Spleen (tissue), 11 donors: ENCODE measurements around the gene G6PC3. TPM values are rescaled to one million over a fixed set of nuclear protein-coding genes. Genes with fewer than 3 reads are reported as not detected.
"Not testable (repeated sequence)": the region's sequence is repeated elsewhere in the genome, so short reads cannot be mapped to it uniquely, and the experiment has no call there.

Experiments used
- DNase-seq: peaks from one replicate; pipeline ENCODE4 v3.0.0-alpha.2; 2020
- H3K27ac ChIP-seq, 8 donors: fragments of 200-600 bp; sonication (generic) in 7 of 8; 1 replicate in 4 of 8; 2 replicates in 4 of 8; pipeline versions ENCODE4 v1.5.0 to v1.8.0; 2016 to 2021; ENCODE audit warnings: inconsistent platforms in 4 of 8, mild to moderate bottlenecking in 4 of 8, moderate library complexity in 1 of 8
- H3K27me3 ChIP-seq, 7 donors: fragments of 200-600 bp; sonication (generic) in 6 of 7; replicated peaks in 1 of 7; 1 replicate in 4 of 7; 2 replicates in 3 of 7; pipeline versions ENCODE4 v1.5.0 to v1.8.0; 2016 to 2021; ENCODE audit warnings: inconsistent platforms in 3 of 7, mild to moderate bottlenecking in 1 of 7
- H3K36me3 ChIP-seq, 6 donors: fragments of 200-600 bp; sonication (generic) in 5 of 6; 1 replicate in 4 of 6; 2 replicates in 2 of 6; pipeline versions ENCODE4 v1.5.0 to v1.8.0; 2016 to 2021; ENCODE audit warnings: inconsistent platforms in 2 of 6
- H3K4me1 ChIP-seq, 6 donors: fragments of 200-600 bp; sonication (generic) in 5 of 6; 1 replicate in 3 of 6; 2 replicates in 3 of 6; pipeline versions ENCODE4 v1.5.0 to v1.8.0; 2016 to 2021; ENCODE audit warnings: inconsistent platforms in 3 of 6
- H3K4me3 ChIP-seq, 8 donors: fragments of 200-600 bp; sonication (generic) in 7 of 8; 1 replicate in 4 of 8; 2 replicates in 4 of 8; pipeline versions ENCODE4 v1.5.0 to v1.8.0; 2016 to 2021; ENCODE audit warnings: inconsistent platforms in 4 of 8, mild to moderate bottlenecking in 4 of 8, moderate library complexity in 2 of 8
- H3K9me3 ChIP-seq, 8 donors: fragments of 200-600 bp; sonication (generic) in 7 of 8; 1 replicate in 4 of 8; 2 replicates in 4 of 8; pipeline versions ENCODE4 v1.5.0 to v1.8.0; 2016 to 2021; ENCODE audit warnings: inconsistent platforms in 4 of 8
- CTCF ChIP-seq, 11 experiments: fragments of 200-600 bp in 7 of 11; fragments of 450-650 bp in 4 of 11; sonication (generic) in 4 of 11; IDR thresholded peaks in 8 of 11; conservative IDR thresholded peaks in 3 of 11; 1 replicate in 7 of 11; 2 replicates in 4 of 11; pipeline versions ENCODE4 v1.4.0 to v1.8.0; 2016 to 2021; ENCODE audit warnings: antibody characterized with exemption in 11 of 11, inconsistent platforms in 4 of 11, mild to moderate bottlenecking in 1 of 11
- POLR2A ChIP-seq, 3 donors: fragments of 450-650 bp; IDR thresholded peaks; one replicate each; pipeline ENCODE4 v1.5.1; 2017; ENCODE audit warnings: antibody characterized with exemption in 3 of 3, mild to moderate bottlenecking in 1 of 3
- POLR2AphosphoS5 ChIP-seq, 3 donors: sonication (generic); formaldehyde crosslinking; IDR thresholded peaks; one replicate each; pipeline ENCODE4 v1.5.1; 2017; ENCODE audit warnings: antibody characterized with exemption in 3 of 3
- WGBS, 5 donors: extraction: QIAGEN DNeasy Blood & Tissue Kit in 3 of 5; methylation state at CpG; one replicate each; pipeline versions ENCODE4 v1.1.5 to v1.1.7; 2013 to 2018; 5-methylcytosine and 5-hydroxymethylcytosine counted together
- intact Hi-C: fragments of 100-400 bp; cut with DNase I; formaldehyde crosslinking; loops from one replicate; pipeline ENCODE4 v1.15.0; 2023; ENCODE audit warnings: low total_unique reads
- polyA plus RNA-seq, 3 donors: library from polyadenylated mRNA; stranded (reverse); fragments of 200-250 nt; gene quantifications; one replicate each; pipeline ENCODE4 v1.2.1, GENCODE V29; 2013
- total RNA-seq, 7 donors: library from RNA; depleted of rRNA in 3 of 7; stranded (reverse); fragments of >200 nt in 3 of 7; fragmentation: NEBNext Ultra II Directional in 4 of 7; extraction: Animal tissue kit (Norgen Biotek cat#: 25700) in 4 of 7; gene quantifications; one replicate each; pipeline versions ENCODE4 v1.1.0 to v1.2.1, GENCODE V29; 2016 to 2021
- donor health status: healthy with polysubstance abuse.
- donor health status: DM: no; HTN: no; CAD: no; lungs with moderate emphysema.
- donor health status: DM: no; HTN: no; CAD: no.
- donor health status: Bipolar disorder and iron deficiency.
- donor health status: healthy.
- donor health status: DM: no; HTN: no; CAD: no.
- donor health status: DM: yes; HTN: yes; CAD: no.

G6PC3 gene
- total and polyA plus RNA-seq, 10 donors: 24.9 to 49.2 (median 37.3) TPM

- H3K27me3 ChIP-seq: no peaks in the 10 kb centered on the region
- peaks cover 3 to 85% (median 51%) of the 10 kb centered on the region in 6 donors for H3K36me3 ChIP-seq
- 53 to 70% (median 58%) methylated on average over 3 of the region's 3 CpGs for WGBS, 5 donors
- DNase-seq: no peak
- no peaks in the 10 kb centered on the region for H3K9me3 ChIP-seq
- peaks cover 0 to 11% (median 0%) of the 10 kb centered on the region in 6 donors for H3K4me1 ChIP-seq
- H3K27ac ChIP-seq: peak overlapping the region in 1 of 8 donors; percentile 37
- TF ChIP-seq POLR2A (IDR thresholded peaks at IDR 0.05) (no peak), CTCF (IDR thresholded peaks at IDR 0.05 in 8 of 11, conservative IDR thresholded peaks at IDR 0.05 in 3 of 11) (no peak), POLR2AphosphoS5 (IDR thresholded peaks at IDR 0.05) (no peak)
- intact Hi-C loops: no loop called here
- no peak overlapping the region for H3K4me3 ChIP-seq
Observed at GRCh38 chr17:44033861-44034408, 36.6 kb upstream of the G6PC3 start.

GRCh38 chr17:44034688-44035087, 35.8 kb upstream of the G6PC3 start:
- Histone ChIP-seq H3K36me3 (peaks cover 3 to 85% (median 54%) of the 10 kb centered on the region in 6 donors), H3K4me1 (peaks cover 0 to 11% (median 0%) of the 10 kb centered on the region in 6 donors)
- H3K27me3 ChIP-seq, DNase-seq, H3K9me3 ChIP-seq, H3K4me3 ChIP-seq, H3K27ac ChIP-seq, intact Hi-C loops: not testable (repeated sequence)
- WGBS, 5 donors: no CpG with 5 or more reads among the region's 3 CpGs

GRCh38 chr17:44037471-44037870, 33.1 kb upstream of the G6PC3 start:
- intact Hi-C loops: no loop called here
- Histone ChIP-seq H3K27ac (no peak overlapping the region), H3K27me3 (no peaks in the 10 kb centered on the region), H3K36me3 (peaks cover 3 to 65% (median 47%) of the 10 kb centered on the region in 6 donors), H3K4me3 (no peak overlapping the region), H3K4me1 (peaks cover 0 to 29% (median 14%) of the 10 kb centered on the region in 6 donors), H3K9me3 (no peaks in the 10 kb centered on the region)
- WGBS, 5 donors: 94 to 100% (median 98%) methylated on average over 2 of the region's 2 CpGs
- no peak for DNase-seq
- TF ChIP-seq CTCF (IDR thresholded peaks at IDR 0.05 in 8 of 11, conservative IDR thresholded peaks at IDR 0.05 in 3 of 11): no peak
- no peak for TF ChIP-seq POLR2AphosphoS5 (IDR thresholded peaks at IDR 0.05)
- no peak for TF ChIP-seq POLR2A (IDR thresholded peaks at IDR 0.05)

- H3K27me3 ChIP-seq: no peaks in the 10 kb centered on the region
- no peak overlapping the region for H3K27ac ChIP-seq
- intact Hi-C loops: no loop called here
- H3K9me3 ChIP-seq: no peaks in the 10 kb centered on the region
- no peak for DNase-seq
- no peak overlapping the region for H3K4me3 ChIP-seq
- H3K4me1 ChIP-seq: peaks cover 0 to 39% (median 21%) of the 10 kb centered on the region in 6 donors
- H3K36me3 ChIP-seq: peaks cover 3 to 53% (median 39%) of the 10 kb centered on the region in 6 donors
- WGBS, 5 donors: 86 to 99% (median 88%) methylated on average over 3 of the region's 3 CpGs
- TF ChIP-seq POLR2AphosphoS5 (IDR thresholded peaks at IDR 0.05): no peak
- no peak for TF ChIP-seq POLR2A (IDR thresholded peaks at IDR 0.05)
- no peak for TF ChIP-seq CTCF (IDR thresholded peaks at IDR 0.05 in 8 of 11, conservative IDR thresholded peaks at IDR 0.05 in 3 of 11)
Observed at GRCh38 chr17:44038604-44039011, 31.9 kb upstream of the G6PC3 start.
